Islet of Langerhans (tissue), 1 donor: ENCODE results near the gene TANGO2.

ENCODE experiments used
- FAIRE-seq: peaks from one replicate; lab custom pipeline; 2011; peaks lifted over from hg19 to GRCh38; lab: Jason Lieb, UNC

Gene TANGO2

GRCh38 chr22:20046730-20047129 lies 25.8 kb downstream of the TANGO2 start:
- FAIRE-seq: no peak

DNA sequence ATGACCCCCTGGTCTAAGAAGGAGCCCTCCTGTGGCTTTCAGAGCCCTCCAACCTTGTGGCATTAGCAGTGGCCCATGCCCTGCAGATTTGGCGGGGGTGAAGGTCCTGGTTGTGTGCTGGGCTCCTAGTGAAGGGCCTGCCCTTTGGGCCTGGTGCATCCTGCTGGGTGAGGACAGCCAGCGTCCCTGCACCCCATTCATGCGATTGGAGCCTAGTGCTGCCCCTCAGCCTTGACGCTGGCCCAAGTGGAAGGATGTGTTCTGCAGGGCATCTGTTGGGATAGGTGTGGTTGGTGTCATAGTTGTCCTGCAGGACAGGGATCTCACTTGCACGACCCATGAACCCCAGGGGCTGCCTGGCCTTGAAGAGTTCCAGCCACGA lies 31.0 kb downstream of the TANGO2 start:
- FAIRE-seq: no peak

DNA sequence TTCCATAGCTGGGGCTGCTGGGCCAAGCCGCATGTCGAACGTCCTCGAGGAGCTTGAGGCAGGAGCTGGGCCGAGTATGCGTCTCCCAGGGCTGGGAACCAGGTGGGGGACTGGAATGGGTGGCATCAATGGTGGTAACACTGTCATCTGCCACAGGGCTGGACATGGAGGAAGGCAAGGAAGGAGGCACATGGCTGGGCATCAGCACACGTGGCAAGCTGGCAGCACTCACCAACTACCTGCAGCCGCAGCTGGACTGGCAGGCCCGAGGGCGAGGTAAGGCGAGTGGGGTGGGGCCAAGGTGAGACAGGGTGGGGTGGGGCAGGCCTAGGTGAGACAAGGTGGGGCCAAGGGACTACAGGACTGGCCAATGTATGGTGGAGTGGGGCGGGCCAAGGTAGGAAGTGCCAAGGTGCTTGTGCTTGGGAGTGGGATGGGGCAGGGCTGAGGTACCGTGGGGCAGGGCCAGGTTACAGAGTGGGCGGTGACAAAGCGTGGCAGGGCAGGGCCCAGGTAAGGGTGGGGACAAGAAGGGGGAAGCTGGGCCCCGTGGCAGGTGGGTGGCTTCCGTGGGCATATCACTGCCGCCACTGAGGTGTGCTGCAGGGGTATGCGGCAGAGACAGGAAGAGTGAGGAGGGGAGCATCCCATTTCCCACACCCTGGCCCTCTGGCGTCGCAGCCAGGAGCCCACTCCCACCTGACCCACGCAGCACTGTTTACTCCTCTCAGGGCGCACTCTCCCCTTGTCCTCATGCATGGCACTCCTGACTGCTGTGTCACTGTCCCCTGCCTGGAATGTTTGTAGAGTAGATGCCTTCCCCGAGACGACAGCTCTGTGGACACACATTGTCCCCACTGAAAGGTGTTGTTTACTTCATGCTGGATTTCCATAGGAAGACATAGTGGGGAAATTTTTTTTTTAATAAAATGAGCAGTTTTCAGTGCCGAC lies 31.7 kb downstream of the TANGO2 start:
- no peak for FAIRE-seq

DNA sequence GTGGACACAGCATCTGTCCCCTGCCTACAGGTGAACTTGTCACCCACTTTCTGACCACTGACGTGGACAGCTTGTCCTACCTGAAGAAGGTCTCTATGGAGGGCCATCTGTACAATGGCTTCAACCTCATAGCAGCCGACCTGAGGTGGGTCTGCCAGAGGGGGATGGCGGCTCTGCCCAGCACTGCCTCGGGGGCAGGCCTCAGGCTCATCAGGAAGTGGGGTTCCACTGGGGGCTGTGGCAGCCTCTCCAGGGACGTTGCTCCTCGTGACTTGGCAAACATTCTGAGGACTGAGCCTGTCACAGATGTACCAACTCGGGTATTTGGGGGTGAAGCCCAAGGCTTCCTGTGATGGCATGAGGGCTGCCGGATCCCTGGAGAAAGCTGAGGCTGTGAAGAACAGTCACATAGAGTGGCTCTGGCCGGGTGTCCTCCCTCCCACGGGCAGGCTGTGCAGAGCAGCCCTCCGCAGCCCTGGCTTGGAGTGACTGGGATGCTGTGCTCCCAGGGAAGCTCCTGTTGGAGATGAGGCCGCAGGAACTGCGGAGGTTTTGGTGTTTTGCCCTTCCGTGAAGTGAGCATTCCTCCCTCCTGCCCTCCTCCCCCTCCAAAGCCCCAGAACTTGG lies 32.6 kb downstream of the TANGO2 start:
- no peak for FAIRE-seq

DNA sequence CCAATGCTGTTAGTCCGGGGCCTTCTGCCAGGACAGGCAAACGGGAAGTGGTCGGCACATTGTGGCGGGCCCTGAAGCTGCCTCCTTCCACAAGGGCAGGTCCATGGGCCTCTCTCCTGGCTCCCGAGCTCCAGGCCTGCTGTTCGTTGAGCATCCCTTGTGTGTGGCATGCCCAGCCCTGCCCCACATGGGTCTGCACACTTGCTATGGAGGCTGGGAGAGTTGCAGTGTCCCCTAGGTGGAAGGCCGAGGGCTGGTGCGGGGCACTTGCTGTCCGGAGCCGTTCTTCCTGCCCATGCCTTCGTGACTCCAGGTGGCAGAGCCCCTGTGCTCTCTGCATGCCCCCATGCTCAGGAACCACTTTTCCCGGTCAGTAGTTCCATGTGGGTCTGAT lies 33.1 kb downstream of the TANGO2 start:
- FAIRE-seq: no peak

GRCh38 chr22:20054485-20054884 lies 33.6 kb downstream of the TANGO2 start:
- no peak for FAIRE-seq

DNA sequence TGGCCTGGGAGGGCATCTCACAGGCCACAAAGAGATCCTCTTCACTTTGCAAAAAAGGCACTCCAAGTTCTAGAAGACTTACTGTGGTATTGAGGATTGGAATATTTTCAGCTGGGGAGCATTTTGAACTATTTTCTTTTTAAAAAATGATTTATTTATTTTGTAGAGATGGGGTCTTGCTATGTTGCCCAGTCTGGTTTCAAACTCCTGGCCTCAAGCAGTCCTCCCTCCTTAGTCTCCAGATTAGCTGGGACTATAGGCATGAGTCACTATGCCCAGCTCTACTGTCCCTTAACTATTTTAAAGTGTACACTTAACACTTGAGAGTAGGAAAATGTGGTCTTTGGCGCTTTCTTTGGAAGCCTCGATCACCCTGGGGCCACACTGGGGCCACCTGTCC lies 34.2 kb downstream of the TANGO2 start:
- no peak for FAIRE-seq

- no peak for FAIRE-seq
These were observed 34.7 kb downstream of the TANGO2 start for GRCh38 chr22:20055654-20056053.

DNA sequence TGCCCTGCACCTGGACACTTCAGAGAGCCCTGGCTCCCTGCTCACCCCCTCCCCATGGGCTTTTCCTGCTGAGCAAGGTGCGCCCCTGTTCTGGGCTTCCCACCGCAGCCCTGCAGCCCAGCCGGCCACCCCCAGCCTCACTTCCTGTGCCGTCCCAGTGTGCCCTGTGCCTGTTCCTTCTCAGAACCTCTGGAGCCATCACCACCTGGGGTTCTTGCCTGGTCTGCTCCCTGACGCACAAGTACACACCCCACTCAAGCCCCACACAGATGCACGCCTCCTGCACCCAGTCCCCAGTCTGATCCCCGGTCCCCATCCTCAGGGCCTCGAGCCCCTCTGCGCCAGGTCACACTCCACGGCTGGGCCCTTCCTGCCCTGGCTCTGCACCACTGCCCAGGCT lies 35.3 kb downstream of the TANGO2 start:
- FAIRE-seq: no peak

- FAIRE-seq: no peak
These were observed 35.9 kb downstream of the TANGO2 start for GRCh38 chr22:20056696-20057386.

DNA sequence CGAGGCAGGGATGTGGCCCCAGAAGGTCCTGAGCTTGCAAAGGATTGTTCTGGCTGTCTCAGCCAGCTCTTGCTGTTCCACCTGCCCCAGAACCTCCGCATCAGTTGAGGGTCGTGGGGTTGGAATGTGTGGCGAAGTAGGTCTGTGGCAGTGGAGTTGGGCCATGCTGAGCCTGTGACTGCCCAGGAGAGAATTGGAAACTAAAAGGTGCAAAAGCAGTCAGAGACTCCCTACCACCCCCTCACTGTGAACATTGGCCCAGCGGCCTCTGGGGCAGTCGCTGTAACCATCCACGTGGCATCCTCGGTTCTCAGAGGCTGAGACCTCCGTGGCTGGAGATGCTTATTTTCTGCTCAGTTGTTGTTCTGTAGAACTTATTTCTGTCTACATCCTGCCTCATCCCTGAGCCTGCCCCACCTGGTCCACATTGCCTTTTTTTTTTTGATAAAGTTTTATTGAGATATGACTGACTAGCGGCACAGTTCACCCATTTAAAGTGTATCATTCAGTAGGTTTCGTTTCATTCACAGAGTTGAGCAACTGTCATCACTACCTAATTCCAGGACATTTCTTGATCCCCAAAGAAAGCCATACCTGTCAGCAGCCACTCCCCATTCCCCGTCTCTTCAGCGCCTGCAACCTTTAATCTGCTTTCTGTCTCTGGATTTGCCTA lies 36.8 kb downstream of the TANGO2 start:
- no peak for FAIRE-seq

- no peak for FAIRE-seq
These were observed 38.3 kb downstream of the TANGO2 start for GRCh38 chr22:20058989-20059770.

DNA sequence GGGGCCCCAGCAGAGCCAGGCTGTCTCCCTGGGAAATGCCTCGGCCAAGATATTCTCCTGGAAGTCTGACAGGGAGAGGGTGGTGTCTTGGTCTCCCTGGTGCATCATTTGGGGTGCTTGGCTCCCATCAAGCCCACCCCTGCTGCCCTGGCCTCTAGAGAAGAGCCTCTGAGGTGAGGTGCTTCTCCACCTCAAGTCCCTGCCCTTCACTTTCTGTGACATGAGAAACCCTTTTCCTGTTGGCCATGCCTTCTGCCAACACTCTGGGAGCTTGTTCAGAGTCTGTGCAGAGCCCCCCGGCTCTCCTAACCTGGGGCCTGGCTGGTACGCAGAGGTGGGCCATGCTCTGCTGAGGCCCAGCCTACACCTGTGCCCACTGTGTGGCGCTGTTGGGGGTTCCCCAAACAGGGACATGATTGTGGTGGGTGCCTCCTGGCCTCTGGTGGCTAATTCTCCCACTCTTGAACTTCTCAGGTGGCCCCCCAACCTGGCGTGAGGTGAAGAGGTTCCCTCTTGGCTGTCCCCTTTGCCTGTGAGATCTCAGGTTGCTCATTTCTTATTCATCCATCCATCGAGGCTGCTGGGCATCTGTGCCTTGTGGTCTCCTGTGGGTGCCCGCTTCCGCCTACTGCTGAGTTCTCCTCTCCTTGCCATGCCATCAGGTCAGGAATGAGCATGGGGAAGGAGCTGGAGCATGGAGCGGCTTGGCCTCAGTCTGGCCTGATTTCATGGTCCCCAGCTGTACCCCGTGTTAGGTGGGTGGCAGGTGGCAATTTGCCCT lies 40.0 kb downstream of the TANGO2 start:
- no peak for FAIRE-seq

GRCh38 chr22:20061481-20061861 lies 40.6 kb downstream of the TANGO2 start:
- FAIRE-seq: no peak

DNA sequence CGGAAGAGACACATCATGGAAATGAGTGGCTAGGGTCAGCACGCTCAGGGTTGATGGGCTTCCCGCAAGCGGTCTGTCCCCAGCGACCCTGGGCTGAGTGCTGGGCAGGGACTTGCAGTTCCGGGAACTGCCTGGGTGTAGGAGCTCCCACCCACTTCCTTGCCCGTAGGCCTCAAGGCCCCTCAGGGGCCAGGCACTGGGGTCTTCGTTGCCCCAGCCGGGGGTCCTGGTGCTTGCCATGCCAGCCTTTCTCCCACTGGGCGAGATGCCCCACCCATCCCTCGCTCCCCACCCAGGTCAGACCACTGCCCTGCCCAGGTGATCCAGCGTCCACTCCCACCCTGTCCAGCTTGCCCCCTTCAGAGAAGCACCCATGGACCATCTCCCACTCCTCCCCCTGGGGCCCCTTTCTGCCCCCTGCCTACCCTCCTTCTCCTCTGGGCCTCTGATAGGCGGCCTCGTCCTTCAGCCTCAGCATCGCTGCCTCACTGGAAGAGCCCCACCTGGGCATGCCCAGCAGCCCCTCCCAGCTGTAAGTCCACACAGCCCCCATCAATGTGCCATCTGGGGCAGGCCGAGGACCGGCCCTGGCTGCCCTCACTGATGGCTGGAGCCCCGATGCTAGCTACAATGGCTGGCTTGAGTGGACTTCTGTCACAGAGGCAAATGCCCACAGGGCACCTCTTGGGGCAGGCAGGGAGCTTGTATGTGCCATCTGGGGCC lies 41.3 kb downstream of the TANGO2 start:
- FAIRE-seq: no peak

GRCh38 chr22:20062766-20063083 lies 41.8 kb downstream of the TANGO2 start:
- FAIRE-seq: no peak

GRCh38 chr22:20063271-20064139 lies 42.6 kb downstream of the TANGO2 start:
- no peak for FAIRE-seq

DNA sequence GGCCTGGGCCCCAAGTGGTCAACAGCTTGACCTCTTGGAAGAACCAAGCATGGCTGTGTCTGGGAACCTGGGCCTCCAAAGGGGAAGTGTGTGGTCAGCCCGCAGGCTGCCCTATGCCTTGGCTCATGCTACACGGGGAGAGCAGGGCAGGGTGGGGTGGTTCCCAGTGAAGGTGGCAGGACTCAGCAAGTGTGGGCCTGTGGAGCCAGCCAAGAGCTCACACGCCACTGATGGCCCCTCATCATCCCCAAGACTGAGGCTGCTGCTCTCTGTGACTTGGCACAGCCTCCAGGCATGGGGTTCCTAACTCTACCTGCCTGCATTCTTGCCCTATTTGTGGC lies 43.2 kb downstream of the TANGO2 start:
- no peak for FAIRE-seq

GRCh38 chr22:20064545-20065262 lies 43.8 kb downstream of the TANGO2 start:
- no peak for FAIRE-seq
